HTERT RPE-1 (cell line): Measurements from ENCODE around the gene ILK.

Experiments used
- in situ Hi-C: fragments of 300-500 bp; cut with MboI; formaldehyde crosslinking; loops from 4 replicates; pipeline ENCODE4 v1.14.3; 2020; ENCODE audit warnings: low sequenced_read_pairs

Gene ILK

GRCh38 chr11:6572215-6572614 is 31.4 kb upstream of the ILK start:
- in situ Hi-C loops = no loop called here

GRCh38 chr11:6574816-6575715 is 28.5 kb upstream of the ILK start:
- in situ Hi-C loops = no loop called here

DNA sequence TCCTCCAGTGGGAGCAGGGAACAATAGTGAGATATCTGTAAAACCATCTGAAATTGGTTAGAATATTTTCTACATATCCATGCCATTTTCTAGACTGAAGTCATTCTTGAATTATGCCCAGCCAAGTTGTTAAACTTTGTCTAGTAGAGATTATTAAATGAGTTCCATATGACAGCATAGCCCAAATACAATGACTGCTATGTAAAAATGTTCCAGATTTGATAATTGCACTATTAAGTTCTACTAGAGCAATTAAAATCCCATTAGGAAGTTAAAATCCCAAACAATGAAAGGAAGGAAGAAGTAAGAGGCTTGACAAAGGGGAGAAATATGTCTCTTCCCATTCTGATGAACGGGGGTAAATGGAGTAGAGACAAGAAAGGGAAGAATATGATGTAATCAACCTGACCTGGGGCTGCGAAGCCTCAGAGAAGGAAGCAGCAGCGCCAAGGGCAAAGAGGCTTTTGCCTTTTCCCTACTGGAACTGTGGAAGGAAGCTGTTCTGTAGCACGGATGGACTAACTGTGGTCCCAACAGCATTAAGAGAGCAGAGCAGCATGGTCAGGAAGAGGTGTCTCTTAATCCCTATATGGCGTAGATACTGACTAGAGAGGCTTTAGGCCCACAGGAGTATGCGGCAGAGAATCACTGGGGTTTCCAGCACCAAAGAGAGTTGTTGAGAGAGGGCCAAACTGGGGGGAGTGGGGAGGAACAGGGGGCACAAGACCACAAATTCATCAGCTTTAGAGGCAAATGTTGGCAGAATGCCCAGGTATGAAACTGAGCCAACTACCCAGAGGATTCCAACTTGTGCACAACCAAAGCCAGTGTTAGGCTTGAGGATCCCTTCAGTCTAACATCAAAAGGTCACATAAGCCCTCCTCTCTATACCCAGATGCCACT is 26.9 kb upstream of the ILK start:
- in situ Hi-C loops = no loop called here

DNA sequence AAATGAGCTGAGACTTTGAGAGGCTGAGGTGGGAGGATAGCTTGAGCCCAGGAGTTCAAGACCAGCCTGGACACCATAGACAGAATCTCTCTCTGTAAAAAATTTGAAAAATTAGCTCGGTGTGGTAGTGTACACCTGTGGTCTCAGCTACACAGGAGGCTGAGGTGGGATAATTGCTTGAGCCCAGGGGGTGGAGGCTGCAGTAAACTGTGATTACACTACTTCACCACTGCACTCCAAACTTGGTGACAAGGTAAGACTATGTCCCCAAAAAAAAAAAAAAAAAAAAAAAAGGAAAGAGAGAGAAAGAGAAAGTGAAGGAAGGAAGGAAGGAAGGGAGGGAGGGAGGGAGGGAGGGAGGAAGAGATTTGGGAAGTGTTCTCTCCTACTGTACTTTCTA is 25.4 kb upstream of the ILK start:
- in situ Hi-C loops = no loop called here

DNA sequence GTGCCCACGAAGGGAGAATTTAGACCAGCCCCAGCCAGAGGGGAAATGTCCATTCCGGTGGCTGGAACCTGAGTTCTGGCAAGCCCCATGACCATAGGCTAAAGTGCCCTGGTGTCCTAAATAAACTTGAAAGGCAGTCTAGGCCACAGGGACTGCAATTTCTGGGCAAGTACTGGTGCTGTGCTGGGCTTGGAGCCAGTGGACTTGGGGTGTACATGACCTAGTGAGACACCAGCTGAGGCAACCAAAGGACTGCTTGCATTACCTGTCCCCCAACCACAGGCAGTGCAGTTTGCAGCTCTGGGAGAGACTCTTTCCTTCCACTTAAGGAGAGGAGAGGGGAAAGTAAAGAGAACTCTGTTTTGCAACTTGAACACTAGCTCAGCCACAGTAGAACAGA is 23.9 kb upstream of the ILK start:
- in situ Hi-C loops = no loop called here

DNA sequence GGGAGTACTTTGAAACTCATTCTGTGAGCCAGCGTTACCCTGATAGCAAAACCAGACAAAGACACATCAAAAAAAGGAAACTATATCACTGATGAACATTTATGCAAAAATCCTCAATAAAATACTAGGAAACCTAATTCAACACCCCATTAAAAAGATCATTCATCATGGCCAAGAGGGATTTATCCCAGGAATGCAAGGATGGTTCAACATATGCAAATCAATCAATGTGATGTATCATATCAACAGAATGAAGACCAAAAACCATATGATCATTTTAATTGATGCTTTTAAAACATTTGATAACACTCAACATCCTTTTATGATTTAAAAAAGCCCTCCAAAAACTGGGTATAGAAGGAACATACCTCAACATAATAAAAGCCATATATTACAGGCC is 20.0 kb upstream of the ILK start:
- in situ Hi-C loops = no loop called here

- in situ Hi-C loops = no loop called here
These were observed 19.0 kb upstream of the ILK start for GRCh38 chr11:6584528-6584927.

GRCh38 chr11:6586434-6587359 is 16.9 kb upstream of the ILK start:
- in situ Hi-C loops = no loop called here

DNA sequence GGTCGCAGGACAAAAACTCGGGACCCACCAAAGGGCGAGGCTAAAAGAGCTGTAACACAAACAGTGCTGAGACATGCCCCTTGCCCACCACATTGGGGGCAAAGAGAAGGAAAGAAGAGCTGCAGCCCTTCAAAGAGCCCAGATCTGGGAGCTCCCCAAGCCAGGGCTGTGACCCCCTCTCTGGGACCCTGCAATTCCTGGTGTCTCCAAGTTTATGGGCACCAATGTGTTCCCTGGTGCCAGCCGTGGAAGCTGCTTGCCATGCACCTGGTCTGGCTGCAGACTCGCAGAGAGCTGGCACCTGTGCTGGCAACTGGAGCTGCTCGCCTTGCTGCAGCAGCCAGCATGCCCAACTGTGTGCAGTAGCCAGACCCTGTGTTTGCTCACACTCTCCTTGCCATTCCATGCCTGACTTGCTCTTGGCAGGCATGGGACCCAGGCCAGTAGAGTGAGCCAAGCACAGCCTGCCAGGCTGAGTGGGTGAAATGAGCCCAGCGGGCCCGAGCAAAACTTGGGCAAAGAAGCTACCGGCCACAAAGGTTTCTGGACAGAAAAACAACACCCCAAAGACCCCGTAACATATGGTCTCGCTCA is 16.1 kb upstream of the ILK start:
- in situ Hi-C loops = no loop called here

GRCh38 chr11:6588018-6588417 is 15.6 kb upstream of the ILK start:
- in situ Hi-C loops = no loop called here

DNA sequence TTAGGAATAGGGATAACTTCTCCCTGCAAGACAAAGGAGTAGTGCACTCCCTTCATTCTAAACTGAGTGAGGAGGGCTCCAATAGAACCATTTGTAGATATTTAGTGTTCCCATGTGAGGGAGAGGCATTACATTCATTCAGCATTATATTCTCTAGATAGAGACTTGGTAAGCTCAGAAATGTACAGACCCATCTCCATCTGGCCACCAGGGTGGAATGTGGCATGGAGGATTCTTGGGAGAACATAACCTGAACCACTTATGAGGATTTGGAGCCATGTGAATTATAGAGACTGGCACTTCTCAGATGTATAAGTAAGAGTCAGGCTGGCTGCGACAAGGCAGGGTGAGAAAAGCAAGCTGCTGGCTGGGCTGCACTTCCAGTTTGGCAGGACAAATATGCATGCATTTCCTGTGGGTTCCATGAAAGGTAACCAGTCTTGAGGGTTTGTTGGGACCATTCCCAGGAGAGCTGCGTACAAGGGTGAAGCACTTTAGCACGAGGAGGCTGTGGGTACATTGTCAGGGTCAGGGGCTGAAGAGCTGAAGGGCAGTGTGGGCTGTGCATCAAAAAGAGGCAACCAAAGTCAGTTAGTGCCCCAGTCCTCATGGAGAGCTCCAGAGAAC is 9.3 kb upstream of the ILK start:
- in situ Hi-C loops = no loop called here

GRCh38 chr11:6596239-6596877 is 7.2 kb upstream of the ILK start:
- in situ Hi-C loops = no loop called here

GRCh38 chr11:6598555-6598954 is 5.0 kb upstream of the ILK start:
- in situ Hi-C loops = no loop called here

GRCh38 chr11:6599449-6599848 is 4.1 kb upstream of the ILK start:
- in situ Hi-C loops = no loop called here

DNA sequence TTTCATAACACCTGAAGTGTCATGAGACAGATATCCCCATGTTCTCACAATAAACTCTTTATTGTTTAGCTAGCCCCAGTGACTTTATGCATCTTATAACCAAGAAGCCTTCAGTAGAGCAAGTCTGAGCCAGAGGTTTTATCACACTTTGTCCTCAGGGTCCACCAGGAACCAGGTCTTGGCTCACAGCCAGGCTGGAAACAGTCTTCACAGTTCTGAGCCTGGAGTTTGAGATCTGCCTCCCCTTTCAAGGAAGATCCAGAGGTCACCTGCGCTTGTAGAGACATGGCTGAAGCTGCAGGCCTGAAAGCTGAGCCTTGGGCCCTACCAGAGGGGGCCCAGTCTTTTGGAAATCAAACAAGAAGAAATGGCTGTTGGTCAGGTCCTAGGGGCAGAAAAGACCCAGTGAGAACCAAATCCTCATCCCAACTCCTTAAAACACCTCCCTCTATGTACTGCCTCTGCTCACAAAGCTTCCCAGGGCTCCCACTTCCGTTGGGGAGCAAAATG is 3.6 kb upstream of the ILK start:
- in situ Hi-C loops = no loop called here

DNA sequence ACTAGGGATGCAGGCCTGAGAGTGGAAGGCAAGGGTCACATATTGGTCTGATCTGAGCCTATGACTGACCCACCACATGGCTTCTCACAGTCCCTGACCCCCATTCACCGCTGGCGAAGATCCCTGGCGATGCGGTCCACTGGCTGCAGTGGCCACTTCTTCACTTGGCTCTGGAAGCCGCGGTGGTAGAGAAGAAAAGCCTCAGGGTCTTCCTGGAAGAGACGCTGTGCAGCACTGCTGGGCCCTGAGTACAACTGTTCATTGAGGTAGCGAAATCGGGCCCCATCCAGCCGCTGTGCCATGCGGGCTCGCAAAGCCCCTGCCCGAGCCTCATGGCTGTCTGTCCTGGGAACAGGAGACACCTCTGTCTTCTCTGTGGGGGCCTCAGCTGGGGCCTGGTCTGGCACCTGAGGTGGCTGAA is 2.5 kb upstream of the ILK start:
- in situ Hi-C loops = no loop called here

DNA sequence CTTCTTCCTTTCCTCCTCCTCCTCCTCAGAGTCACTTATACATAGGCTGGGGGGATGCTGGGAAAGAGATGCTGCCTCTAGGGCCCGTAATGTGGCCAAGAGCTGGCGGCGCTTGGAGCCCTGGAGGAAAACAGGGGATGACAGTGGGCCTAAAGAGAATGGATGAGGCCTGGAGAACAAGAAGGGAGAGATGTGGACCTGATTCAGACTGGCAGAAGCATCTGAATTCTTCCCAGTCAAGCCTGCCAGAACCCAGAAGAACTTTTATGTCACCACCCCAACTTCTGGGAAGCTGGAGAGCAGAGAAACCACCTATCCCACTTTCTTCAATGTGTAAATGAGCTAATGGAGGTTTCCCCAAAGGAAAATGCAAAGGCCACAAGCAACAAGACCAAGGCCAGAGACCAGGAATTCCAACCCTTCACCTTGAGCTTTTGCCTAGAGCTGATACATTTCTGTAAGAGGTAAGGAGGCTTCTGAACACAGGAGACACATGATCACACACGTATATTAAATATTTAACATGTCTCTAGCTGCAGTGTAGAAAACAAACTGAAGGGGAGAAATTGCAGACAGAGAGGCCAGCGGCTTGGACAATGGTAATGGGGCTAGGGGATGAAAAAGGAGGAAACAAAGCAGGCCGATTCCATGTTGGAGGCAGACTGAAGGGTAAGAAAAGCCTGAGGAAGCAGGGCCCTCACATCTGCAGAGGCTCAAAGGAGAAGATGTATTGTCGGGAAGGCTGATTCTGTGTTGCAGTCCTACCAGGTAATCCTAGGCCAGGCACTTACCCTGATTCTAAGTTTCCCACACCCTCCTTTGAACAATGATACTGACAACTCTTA is 1.3 kb upstream of the ILK start:
- in situ Hi-C loops = no loop called here

- in situ Hi-C loops = no loop called here
These were observed 580 bp downstream of the ILK start for GRCh38 chr11:6604081-6604626.
